GM21390 (cell line): Measurements from ENCODE around the gene CD247.

Experiments
- ATAC-seq: cut with Tn5 transposase; IDR thresholded peaks from one replicate; pipeline ENCODE4 v1.9.1; 2021; ENCODE audit not compliant: unreplicated experiment

Gene CD247

GRCh38 chr1:167419245-167419644 lies 99.1 kb downstream of the CD247 start:
- ATAC-seq: no peak

GRCh38 chr1:167418391-167418790 lies 99.9 kb downstream of the CD247 start:
- ATAC-seq: no peak

GRCh38 chr1:167416506-167416905 lies 101.8 kb downstream of the CD247 start:
- ATAC-seq: no peak

GRCh38 chr1:167413328-167413727 lies 105.0 kb downstream of the CD247 start:
- ATAC-seq: no peak

GRCh38 chr1:167412920-167413319 lies 105.4 kb downstream of the CD247 start:
- ATAC-seq: no peak

- ATAC-seq: no peak
These were observed 106.3 kb downstream of the CD247 start for GRCh38 chr1:167412072-167412471.

GRCh38 chr1:167409183-167409582 lies 109.1 kb downstream of the CD247 start:
- no peak for ATAC-seq

- no peak for ATAC-seq
These were observed 110.0 kb downstream of the CD247 start for GRCh38 chr1:167408355-167408754.

- ATAC-seq: no peak
These were observed 113.4 kb downstream of the CD247 start for GRCh38 chr1:167404908-167405307.

- no peak for ATAC-seq
These were observed 114.0 kb downstream of the CD247 start for GRCh38 chr1:167404161-167404888.

GRCh38 chr1:167401260-167401873 lies 117.0 kb downstream of the CD247 start:
- peak; percentile 57 for ATAC-seq

- no peak for ATAC-seq
These were observed 117.9 kb downstream of the CD247 start for GRCh38 chr1:167400359-167400953.

GRCh38 chr1:167392200-167392696 lies 126.1 kb downstream of the CD247 start:
- ATAC-seq: no peak

- ATAC-seq: no peak
These were observed 129.4 kb downstream of the CD247 start for GRCh38 chr1:167388976-167389375.

GRCh38 chr1:167387251-167387910 lies 130.9 kb downstream of the CD247 start:
- ATAC-seq: no peak
